GM21515 (cell line): ENCODE measurements around the gene SH3TC1.

Experiments
- ATAC-seq: cut with Tn5 transposase; IDR thresholded peaks from one replicate; pipeline ENCODE4 v1.9.1; 2021; ENCODE audit not compliant: unreplicated experiment

The SH3TC1 gene

GRCh38 chr4:8213121-8213520 is 14.0 kb downstream of the SH3TC1 start:
- no peak for ATAC-seq

DNA sequence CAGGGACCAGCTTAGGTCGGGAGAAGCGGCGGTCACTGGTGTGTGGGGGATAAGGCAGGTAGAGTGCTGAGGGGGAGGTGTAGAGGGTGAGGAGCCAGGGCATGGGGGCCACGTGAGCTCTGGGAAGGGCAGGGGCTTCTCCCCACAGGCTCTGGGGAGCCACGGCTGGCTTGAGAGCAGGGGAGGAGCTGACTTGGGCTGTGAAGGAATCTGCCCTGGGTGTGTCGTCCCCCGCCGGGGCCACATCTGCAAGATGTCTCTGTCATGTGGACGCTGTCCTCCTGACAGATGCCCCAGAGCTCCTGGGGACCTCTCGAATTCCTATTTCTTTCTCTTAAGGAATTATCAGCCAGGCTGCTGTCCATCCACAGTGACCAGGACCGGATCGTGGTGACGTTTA is 15.0 kb downstream of the SH3TC1 start:
- no peak for ATAC-seq

- ATAC-seq, result no peak
Measured at GRCh38 chr4:8215001-8215427, 15.9 kb downstream of the SH3TC1 start.

DNA sequence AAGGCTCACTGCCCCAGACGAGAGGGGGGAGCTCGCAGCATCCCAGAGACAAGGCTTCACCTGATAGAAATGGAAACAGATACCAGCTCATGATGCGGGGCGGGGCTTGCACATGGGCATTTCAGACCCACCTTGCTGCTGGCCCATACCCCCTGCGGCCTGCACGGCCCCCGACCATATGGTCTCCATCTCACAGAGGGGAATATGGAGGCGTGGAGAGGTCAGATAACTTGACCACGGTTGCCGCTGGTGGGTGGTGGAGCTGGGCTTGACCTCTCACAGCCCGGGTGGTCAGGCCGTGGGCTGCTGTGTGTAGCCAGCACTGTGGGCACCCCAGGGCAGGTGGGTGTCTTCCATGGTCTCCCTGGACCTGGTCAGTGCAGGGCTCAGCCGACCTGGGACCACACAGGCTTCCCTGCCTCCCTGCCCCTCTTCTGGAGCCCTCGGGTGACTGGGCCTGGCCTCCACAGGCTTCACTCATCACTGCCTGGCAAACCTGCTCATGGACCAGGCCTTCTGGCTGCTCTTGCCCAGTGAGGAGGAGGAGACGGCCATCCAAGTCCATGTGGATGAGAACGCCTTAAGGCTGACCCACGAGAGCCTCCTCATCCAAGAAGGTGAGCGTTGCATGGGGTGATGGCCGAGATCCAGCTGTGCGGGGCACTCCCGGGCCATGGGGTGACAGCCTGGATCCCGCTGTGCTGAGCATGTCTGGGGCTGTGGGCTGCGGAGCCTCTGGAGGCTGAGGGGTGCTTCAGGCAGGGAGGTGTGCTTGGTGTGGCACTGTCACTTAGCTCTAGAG is 16.8 kb downstream of the SH3TC1 start:
- no peak for ATAC-seq

DNA sequence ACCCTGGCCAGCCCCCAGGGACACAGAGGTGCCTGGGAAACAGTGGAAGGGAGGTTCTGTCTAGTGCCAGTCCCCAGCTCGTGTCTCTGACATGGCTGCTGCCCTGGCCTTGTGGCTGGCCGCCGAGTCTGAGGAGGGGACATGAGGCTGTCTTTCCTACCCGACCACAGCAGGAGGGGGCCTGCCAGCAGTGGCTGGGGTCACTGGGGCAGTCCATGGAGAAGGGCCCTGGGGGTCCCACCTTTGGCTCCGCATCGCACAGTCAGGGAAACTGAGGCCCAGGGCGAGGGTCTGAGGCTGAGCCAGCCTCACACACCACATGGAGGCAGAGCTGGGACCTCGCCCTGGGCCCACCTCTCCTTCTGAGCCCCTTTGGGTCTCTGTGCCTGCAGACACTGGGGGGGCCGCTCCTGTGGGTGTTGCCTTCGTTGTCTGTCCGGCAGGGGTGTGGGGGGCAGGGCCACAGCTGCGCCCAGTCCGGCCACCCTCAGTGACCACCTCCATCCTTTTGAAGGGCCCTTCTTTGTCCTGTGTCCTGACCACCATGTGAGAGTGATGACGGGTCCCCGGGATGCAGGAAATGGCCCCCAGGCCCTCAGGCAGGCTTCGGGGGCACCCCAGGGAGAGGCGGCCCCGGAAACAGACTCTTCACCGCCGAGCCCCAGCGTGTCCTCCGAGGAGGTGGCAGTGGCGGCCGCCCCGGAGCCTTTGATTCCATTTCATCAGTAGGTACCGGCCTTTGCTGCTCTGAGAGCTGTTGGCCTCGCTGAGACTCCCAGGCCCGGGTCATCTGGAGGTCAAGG is 17.6 kb downstream of the SH3TC1 start:
- no peak for ATAC-seq

DNA sequence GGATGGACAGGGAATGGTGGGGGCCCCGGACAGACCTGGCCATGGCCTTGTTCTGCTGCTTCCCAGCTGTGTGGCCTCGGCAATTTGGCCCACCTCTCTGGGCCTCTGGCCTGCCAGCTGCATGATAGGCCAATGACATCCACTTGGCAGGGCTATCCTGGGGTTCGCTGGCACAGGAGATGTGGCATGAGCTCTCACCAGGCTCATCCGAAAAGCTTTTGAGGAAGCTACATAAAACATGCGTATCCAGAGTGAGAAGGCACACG is 18.1 kb downstream of the SH3TC1 start:
- no peak for ATAC-seq

- no peak for ATAC-seq
Measured at GRCh38 chr4:8217871-8218270, 18.8 kb downstream of the SH3TC1 start.

GRCh38 chr4:8218371-8219031 is 19.4 kb downstream of the SH3TC1 start:
- ATAC-seq, result no peak

DNA sequence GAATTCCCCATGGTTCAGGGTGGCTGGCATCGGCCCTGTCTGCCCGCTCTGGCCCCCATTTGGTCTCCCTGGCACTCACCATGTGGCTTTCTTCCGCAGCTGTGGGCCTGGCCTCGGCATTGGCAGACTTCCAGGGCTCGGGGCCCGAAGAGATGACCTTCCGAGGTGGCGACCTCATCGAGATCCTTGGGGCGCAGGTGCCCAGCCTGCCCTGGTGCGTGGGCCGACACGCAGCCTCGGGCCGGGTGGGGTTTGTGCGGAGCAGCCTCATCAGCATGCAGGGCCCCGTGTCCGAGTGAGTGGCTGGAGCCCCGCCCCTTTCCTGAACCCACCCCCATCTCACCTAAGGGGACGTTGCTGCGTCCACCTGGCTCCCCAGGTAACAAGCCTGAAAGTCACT is 20.1 kb downstream of the SH3TC1 start:
- ATAC-seq, result no peak

DNA sequence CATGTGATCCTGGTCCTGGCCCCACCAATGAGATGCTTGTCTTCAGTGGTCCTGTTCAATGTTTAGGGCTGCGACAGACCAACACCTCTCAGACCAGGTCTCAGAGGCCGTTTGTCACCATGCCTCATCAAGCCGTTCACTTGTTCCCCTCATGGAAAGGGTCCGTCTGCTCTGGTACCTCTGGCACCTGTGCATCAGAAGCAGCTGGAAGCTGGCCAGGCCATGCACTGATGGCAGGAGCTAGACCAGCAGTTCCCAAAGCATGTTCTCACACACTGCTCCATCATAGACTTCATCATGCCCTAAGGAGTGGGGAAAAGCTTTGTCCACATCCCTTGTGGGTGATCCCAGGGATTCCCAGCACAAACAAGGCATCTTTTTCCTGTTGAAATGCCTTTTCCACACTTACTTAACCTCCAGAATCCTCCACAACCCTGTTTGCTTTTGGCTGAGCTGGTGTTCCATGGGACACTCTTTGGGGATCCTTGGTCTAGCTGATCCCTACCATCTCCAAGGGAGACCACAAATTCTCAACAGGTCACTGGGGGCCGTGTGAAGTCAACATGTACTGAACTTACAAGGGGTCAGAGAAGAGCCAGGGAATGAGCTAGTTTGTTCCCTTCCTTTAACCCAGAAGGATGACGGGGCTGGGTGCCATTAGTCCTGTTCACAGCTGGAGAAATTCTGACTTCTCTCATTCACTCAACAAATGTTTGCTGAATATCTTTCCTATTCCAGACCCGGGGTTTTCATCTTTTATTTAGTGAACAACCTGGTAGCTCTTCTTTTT is 21.8 kb downstream of the SH3TC1 start:
- no peak for ATAC-seq

- no peak for ATAC-seq
Measured at GRCh38 chr4:8221476-8221875, 22.4 kb downstream of the SH3TC1 start.

DNA sequence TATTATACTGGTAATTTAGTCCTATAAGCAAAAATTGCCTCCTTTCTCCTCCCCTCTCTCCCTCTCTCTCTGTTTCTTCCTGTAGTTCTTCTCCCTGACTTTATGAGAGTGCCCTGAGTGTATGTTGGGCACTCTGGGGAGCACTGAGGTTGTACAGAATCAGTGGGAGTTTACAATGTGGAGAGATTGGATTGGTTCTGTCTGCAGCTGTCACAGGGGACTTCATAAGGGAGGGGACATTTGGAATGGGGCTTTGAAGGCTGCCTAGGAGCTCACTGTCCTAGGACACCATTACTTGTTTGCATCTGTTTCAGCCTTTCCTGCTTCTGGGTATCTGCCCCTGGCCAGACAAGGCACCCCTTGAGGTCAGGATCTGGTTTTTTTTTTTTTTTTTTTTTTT is 22.9 kb downstream of the SH3TC1 start:
- ATAC-seq, result no peak

DNA sequence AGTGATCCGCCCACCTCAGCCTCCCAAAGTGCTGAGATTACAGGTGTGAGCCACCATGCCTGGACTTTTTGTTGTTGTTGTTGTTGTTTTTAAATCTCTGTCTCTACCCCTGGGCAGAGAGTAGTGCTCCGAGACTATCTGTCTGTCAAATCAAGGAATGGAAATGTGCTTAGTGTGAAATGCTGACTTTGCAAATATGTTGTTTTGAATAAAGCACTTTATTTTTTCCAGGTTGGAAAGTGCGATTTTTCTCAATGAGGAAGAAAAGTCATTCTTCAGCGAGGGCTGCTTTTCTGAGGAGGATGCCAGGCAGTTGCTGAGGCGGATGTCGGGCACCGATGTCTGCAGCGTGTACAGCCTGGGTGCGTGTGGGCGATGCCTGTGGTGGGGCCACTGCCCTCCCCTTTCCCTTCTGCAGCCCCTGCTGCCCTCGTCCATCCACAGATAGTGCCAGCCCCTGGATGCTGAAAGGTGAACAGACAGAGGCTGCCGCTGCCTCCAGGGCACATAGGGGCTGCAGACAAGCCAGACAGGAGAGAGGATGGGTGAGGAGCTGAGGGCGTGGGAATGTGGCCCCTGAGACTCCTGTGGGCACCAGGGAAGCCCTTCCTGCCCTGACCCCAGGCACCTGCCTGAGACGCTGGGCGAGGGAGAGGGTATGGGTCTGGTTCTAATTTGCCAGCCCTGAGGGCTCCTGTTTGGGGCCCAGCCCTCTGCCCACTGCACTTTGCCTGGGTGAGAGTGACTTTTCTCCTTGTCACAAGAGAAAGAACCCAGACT is 23.7 kb downstream of the SH3TC1 start:
- ATAC-seq, result no peak

DNA sequence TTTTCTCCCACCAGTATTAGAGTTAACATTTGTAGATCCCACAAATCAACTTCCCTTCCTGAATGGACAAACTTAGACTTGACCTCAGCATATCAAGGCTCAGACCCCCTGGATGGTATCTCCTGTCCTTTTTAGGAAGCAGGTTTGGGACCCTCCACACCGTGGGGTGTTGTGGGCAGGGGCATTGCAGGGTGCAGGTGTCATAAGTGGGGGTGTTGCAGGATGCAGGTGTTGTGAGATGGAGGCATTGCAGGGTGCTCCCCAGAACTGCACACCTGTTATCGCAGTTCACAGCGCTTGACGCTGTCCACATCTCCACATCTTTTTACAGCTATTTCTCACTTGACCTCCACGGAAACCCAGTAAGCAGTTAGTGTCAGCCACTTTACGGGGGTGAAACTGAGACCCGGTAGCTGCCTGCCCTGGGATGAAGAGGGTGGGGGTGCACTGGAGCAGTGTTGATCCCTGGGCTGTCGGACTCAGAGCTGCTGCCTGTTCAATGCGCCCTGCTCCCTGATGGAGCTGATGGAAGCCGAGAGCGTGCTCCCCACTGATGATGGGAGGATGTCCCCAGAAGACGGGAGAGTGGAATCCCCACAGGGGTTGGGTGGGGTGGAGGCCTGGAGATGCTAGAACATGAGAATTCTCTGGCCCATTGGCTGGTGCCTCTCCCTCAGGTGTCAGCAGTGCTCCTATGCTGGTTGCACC is 25.3 kb downstream of the SH3TC1 start:
- no peak for ATAC-seq

DNA sequence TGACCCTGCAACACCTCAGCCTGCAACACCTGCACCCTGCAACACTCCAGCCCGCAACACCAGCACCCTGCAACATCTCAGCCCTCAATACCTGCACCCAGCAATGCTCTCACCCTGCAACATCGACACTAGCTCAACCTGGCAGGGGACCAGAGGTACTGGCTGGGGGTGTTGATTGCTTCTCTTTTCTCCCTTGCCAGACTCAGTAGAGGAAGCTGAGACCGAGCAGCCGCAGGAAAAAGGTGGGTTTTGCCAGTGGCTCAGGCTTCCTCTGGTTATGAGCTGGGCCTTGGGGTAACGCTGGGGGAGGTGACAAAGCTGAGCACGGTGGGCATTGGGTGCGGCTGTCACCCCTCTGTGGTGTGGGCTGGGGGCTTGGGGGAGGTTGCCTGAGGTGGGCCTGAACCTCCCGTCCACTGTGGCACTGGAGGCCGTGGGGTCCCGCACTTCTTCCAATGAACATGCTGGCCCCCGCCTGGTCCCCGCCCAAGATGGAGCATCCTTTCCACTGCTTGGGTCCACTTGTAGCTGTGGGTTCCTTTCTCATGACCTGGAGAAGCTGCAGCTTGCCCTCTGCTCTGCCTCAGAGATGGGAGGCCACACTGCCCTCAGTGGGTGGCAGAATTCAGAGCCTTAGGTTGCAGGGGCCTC is 26.0 kb downstream of the SH3TC1 start:
- no peak for ATAC-seq

DNA sequence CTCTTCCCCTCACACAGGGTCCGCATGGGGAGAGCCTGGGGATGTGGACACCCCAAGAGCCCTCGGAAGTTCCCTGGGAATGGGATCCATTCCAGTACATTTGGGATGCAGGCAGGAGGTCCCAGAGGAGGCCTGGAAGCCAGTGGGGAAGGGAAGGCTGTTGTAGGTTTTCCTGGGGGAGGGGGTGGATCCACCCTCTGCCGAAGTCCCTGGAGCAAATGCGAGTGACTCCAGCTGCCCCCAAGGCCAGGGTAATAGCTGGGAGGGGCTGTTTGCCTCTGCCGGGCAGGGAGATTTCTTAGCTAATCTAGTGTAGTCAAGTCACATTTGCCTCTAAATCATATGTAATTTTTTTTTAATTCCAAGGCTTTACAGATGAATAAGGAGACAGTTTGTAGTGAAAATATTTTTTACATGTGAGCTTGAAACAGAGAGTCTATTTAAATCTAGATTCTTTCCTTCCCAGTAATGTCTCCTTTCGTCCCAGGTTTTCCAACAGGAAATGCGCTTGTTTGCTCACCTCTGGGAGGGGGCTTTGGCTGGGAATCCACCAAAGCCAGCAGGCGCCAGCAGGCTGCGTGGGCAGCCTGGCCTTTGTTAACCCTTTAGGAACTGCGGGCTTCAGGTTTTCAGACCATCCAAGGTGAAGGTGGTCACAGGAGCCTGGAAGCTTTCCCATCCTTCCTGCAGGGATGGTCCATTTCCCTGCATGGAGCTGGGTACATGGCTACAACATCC is 26.8 kb downstream of the SH3TC1 start:
- ATAC-seq, result no peak

- ATAC-seq, result no peak
Measured at GRCh38 chr4:8227201-8227770, 28.2 kb downstream of the SH3TC1 start.

DNA sequence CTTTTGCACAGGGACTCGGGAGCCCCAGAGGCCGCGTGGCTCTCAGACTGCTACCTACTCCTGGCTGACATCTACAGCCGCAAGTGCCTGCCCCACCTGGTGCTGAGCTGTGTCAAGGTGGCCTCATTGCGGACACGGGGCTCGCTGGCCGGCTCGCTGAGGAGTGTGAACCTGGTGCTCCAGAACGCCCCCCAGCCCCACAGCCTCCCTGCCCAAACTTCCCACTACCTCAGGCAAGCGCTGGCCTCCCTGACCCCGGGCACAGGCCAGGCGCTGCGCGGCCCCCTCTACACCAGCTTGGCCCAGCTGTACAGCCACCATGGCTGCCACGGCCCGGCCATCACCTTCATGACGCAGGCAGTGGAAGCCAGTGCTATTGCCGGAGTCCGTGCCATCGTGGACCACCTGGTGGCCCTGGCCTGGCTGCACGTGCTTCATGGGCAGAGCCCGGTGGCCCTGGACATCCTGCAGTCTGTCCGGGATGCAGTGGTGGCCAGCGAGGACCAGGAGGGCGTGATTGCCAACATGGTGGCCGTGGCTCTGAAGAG is 28.8 kb downstream of the SH3TC1 start:
- no peak for ATAC-seq
